NCI-H748 (cell line): ENCODE results near the gene INSL4.

Experiments
- DNase-seq: peaks from one replicate; lab custom pipeline; 2025; ENCODE audit not compliant: unreplicated experiment; lab: John Stamatoyannopoulos, UW

Gene INSL4

GRCh38 chr9:5231212-5231611 lies at the start of gene INSL4:
INSL4 (plus strand) TSS chr9:5231419; CDS start chr9:5231524, 105 bp downstream.
- no peak for DNase-seq

- DNase-seq: no peak
Observed at GRCh38 chr9:5184776-5185175, 46.4 kb upstream of the INSL4 start.

DNA sequence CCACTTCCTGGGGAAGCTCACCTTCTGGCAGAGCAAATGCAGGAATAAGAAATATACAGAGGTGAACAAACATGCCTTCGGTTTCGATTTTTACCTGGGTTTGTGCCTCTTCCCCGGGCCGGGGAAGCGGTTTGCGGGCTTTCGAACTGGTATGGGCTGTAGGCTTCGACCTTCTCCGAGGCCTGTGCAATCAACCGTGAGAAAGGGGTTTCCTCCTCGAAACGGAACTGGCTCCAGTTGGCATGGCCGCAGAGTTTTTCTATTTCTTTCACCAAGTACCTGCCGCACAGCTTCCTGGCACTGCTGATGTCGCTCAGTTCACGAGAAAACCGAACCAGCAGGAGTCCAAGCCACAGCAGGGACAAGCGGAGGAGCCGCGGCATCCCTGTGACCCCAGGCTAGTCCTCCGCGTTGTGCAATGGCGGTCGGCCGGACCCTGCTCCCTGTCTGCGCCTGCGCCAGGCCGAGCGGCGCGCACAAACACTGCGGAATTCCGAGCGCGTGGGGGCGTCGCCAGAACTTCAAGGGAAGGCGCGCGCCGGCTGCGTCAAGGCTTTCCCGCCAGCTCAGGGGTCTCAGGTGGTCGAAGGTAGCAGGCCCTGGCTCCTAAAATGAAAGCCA lies 45.9 kb upstream of the INSL4 start, which contains the start of gene INSL6:
Gene INSL6, minus strand, starts transcription at position 420 of the 621 bp plus-strand sequence. Its CDS starts 37 bp downstream, at position 383.
- no peak for DNase-seq

DNA sequence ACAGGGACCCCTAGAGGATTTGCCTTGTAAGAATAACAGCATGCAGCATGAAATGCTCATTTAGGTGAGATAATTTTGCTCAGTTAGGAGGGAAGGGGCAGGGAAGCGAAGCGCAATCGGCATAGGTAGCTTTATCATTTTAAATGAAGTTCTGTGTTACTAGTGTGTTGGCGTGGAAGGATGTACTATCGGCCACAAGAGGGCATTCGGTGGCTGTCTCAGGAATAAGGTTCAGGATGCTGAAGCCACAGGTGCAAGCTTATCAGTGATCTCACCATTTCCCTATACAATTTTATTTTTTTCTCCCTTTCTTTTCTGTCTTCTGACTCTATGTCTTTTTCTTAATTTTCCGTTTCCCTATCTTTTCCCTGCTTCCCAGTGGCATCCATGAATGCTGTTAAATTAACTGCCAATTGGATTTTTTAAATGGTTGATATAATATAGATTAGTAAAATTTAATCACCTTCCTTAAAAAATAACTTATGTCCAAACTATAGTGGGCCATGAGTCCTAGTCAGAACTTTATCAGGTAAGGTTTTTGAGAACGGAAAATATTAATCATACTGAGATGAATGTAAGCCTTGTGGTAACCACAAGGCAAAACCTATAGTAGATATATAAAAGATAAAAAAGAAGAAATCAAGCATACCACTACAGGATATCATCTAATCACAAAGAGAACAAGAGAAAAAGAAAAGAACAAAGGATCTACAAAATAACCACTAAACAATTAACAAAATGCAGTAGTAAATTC lies 44.6 kb upstream of the INSL4 start:
- DNase-seq: peak; percentile 66

DNA sequence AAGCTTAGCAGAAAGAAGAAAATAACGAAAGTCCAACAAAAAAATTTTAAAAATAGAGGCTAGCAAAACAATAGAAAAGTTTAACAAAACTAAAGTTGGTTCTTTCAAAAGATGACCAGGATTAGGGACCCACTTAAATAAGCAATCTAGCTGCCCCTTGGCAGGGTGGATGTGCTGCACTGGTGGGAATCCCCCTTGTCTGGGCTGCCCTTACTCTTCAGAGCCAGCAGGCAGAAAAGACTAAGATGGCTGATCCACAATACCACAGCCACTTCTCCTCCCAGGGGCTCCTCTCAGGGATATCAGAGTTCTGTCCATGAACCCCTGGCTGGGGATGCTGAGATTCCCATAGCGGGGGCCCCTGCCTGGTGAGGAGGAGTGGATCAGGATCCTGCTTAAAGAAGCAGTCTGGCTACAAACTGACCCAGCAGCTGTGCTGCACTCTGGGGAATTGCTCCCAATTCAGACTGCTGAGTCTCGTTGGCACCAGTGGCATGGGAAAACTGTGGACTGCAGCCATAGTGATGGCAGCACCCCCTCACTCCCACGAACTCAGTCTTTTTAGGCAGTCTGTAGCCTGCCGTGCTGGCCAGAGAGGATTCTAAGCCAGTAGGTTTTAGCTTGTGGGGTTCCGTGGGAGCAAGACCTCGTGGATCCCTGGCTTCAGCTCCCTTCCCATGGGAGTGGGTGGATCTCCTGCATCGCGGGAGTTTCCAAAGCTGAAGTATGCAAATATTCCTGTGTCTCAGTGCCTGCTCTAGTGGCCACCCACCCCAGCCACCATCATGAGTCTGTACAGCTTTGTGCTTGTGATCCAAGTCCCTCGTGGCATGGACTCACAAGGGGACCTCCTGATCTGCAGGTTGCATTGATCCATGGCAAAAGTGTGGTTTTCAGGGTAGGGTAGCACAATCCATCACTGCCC lies 42.9 kb upstream of the INSL4 start:
- no peak for DNase-seq

- DNase-seq: no peak
Observed at GRCh38 chr9:5191985-5192384, 39.2 kb upstream of the INSL4 start.

GRCh38 chr9:5193345-5193744 lies 37.9 kb upstream of the INSL4 start:
- no peak for DNase-seq

- no peak for DNase-seq
Observed at GRCh38 chr9:5195463-5195862, 35.8 kb upstream of the INSL4 start.

DNA sequence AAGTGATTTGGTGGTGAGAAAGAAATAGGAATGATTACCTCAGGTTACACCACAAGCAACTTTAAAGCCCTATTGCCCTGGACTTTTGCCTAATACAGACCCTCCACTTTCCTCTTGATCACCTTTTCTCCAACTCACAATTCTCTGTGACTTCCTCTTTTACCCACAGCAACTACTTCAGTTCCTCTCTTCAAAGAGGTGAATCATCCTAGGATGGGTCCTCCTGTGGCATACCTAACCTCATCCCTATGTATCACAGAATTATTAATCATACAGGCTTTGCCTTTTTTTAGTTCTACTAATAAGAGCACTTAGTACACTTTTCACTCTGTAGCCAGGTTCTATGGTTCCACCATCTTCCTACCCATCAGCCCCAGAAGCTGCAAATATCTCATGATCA lies 26.1 kb upstream of the INSL4 start:
- DNase-seq: no peak

- DNase-seq: peak; percentile 28
Observed at GRCh38 chr9:5230554-5230953, 665 bp upstream of the INSL4 start.

- no peak for DNase-seq
Observed at GRCh38 chr9:5263351-5264218, 32.4 kb downstream of the INSL4 start.

GRCh38 chr9:5264219-5264595 lies 33.0 kb downstream of the INSL4 start:
- no peak for DNase-seq

- DNase-seq: no peak
Observed at GRCh38 chr9:5265939-5266338, 34.7 kb downstream of the INSL4 start.

- no peak for DNase-seq
Observed at GRCh38 chr9:5269249-5269715, 38.1 kb downstream of the INSL4 start.

DNA sequence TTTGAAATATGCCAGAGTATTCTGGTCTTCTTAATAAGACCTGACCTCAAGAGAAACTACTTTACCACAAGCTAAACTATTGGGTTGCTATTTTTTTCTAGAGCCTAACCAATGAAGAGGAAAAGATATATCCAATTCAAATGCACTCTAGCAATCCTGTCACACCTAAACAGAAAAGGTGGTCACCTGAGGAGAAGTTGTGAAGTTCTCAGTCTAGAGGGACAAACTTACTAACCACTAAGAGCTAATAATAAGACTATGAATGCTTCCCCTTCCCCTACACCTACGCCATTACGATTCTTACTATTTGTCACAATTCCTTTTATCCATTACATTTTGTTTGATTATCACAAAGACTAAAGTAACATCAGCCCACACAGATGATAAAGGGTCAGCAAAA lies 43.6 kb downstream of the INSL4 start:
- no peak for DNase-seq

GRCh38 chr9:5278486-5278885 lies 47.3 kb downstream of the INSL4 start:
- DNase-seq: no peak
